Measurements from ENCODE around the gene ESPNL. TPM values are rescaled to one million over a fixed set of nuclear protein-coding genes. Genes with fewer than 3 reads are reported as not detected.

ESPNL gene
- total RNA-seq, 1 experiment from 2014 or later = 1.1 TPM

DNA sequence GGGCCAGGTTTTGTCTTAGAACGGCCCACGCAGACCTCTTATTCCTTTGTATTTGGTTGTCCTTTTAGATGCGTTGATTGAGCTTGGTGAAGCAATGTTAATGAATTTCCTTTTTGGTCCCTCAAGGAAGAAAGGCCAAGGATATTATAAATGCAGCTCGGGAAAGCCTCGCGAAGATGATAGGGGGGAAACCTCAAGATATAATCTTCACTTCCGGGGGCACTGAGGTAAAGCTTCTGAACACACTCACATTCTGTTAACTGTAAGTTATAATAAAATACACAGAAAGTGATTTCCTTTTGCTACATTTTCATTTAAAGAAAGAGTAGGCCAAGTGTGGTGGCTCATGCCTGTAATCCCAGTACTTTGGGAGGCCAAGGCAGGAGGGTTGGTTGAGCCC is 32.2 kb upstream of the ESPNL start:
- H3K27me3 Mint-ChIP-seq (ENCODE audit: low read depth) = no peaks in the 10 kb centered on the region
- TF ChIP-seq GRHL2 (CRISPR knock-in tag; IDR thresholded peaks at IDR 0.05; ENCODE audit: insufficient replicate concordance, severe bottlenecking) = no peak
- TF ChIP-seq ZNF423 (CRISPR knock-in tag; IDR thresholded peaks at IDR 0.05) = no peak
- TF ChIP-seq, protein P1, sequence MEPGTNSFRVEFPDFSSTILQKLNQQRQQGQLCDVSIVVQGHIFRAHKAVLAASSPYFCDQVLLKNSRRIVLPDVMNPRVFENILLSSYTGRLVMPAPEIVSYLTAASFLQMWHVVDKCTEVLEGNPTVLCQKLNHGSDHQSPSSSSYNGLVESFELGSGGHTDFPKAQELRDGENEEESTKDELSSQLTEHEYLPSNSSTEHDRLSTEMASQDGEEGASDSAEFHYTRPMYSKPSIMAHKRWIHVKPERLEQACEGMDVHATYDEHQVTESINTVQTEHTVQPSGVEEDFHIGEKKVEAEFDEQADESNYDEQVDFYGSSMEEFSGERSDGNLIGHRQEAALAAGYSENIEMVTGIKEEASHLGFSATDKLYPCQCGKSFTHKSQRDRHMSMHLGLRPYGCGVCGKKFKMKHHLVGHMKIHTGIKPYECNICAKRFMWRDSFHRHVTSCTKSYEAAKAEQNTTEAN (CRISPR knock-in tag; IDR thresholded peaks at IDR 0.05) = no peak
- no peak for TF ChIP-seq ZNF416 (CRISPR knock-in tag; IDR thresholded peaks at IDR 0.05)
- TF ChIP-seq, protein P2, sequence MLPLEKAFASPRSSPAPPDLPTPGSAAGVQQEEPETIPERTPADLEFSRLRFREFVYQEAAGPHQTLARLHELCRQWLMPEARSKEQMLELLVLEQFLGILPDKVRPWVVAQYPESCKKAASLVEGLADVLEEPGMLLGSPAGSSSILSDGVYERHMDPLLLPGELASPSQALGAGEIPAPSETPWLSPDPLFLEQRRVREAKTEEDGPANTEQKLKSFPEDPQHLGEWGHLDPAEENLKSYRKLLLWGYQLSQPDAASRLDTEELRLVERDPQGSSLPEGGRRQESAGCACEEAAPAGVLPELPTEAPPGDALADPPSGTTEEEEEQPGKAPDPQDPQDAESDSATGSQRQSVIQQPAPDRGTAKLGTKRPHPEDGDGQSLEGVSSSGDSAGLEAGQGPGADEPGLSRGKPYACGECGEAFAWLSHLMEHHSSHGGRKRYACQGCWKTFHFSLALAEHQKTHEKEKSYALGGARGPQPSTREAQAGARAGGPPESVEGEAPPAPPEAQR (CRISPR knock-in tag; IDR thresholded peaks at IDR 0.05) = no peak
- TF ChIP-seq ATF1 (CRISPR knock-in tag; IDR thresholded peaks at IDR 0.05) = no peak
- TF ChIP-seq JUN (CRISPR knock-in tag; IDR thresholded peaks at IDR 0.05) = no peak
- TF ChIP-seq, protein P3, sequence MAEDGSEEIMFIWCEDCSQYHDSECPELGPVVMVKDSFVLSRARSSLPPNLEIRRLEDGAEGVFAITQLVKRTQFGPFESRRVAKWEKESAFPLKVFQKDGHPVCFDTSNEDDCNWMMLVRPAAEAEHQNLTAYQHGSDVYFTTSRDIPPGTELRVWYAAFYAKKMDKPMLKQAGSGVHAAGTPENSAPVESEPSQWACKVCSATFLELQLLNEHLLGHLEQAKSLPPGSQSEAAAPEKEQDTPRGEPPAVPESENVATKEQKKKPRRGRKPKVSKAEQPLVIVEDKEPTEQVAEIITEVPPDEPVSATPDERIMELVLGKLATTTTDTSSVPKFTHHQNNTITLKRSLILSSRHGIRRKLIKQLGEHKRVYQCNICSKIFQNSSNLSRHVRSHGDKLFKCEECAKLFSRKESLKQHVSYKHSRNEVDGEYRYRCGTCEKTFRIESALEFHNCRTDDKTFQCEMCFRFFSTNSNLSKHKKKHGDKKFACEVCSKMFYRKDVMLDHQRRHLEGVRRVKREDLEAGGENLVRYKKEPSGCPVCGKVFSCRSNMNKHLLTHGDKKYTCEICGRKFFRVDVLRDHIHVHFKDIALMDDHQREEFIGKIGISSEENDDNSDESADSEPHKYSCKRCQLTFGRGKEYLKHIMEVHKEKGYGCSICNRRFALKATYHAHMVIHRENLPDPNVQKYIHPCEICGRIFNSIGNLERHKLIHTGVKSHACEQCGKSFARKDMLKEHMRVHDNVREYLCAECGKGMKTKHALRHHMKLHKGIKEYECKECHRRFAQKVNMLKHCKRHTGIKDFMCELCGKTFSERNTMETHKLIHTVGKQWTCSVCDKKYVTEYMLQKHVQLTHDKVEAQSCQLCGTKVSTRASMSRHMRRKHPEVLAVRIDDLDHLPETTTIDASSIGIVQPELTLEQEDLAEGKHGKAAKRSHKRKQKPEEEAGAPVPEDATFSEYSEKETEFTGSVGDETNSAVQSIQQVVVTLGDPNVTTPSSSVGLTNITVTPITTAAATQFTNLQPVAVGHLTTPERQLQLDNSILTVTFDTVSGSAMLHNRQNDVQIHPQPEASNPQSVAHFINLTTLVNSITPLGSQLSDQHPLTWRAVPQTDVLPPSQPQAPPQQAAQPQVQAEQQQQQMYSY (CRISPR knock-in tag; IDR thresholded peaks at IDR 0.05) = no peak
- no peak for TF ChIP-seq HMGA2 (CRISPR knock-in tag; IDR thresholded peaks at IDR 0.05)
- TF ChIP-seq, protein P4, sequence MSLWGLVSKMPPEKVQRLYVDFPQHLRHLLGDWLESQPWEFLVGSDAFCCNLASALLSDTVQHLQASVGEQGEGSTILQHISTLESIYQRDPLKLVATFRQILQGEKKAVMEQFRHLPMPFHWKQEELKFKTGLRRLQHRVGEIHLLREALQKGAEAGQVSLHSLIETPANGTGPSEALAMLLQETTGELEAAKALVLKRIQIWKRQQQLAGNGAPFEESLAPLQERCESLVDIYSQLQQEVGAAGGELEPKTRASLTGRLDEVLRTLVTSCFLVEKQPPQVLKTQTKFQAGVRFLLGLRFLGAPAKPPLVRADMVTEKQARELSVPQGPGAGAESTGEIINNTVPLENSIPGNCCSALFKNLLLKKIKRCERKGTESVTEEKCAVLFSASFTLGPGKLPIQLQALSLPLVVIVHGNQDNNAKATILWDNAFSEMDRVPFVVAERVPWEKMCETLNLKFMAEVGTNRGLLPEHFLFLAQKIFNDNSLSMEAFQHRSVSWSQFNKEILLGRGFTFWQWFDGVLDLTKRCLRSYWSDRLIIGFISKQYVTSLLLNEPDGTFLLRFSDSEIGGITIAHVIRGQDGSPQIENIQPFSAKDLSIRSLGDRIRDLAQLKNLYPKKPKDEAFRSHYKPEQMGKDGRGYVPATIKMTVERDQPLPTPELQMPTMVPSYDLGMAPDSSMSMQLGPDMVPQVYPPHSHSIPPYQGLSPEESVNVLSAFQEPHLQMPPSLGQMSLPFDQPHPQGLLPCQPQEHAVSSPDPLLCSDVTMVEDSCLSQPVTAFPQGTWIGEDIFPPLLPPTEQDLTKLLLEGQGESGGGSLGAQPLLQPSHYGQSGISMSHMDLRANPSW (CRISPR knock-in tag; conservative IDR thresholded peaks at IDR 0.05; ENCODE audit: low read depth) = no peak
- TF ChIP-seq CBFB (CRISPR knock-in tag; IDR thresholded peaks at IDR 0.05; ENCODE audit: low read depth) = no peak
- TF ChIP-seq ZNF263 (CRISPR knock-in tag; IDR thresholded peaks at IDR 0.05; ENCODE audit: low read depth) = no peak
- no peak for TF ChIP-seq CREM (CRISPR knock-in tag; IDR thresholded peaks at IDR 0.05)
- TF ChIP-seq, protein P5, sequence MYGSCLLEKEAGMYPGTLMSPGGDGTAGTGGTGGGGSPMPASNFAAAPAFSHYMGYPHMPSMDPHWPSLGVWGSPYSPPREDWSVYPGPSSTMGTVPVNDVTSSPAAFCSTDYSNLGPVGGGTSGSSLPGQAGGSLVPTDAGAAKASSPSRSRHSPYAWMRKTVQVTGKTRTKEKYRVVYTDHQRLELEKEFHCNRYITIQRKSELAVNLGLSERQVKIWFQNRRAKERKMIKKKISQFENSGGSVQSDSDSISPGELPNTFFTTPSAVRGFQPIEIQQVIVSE (CRISPR knock-in tag; IDR thresholded peaks at IDR 0.05; ENCODE audit: borderline replicate concordance) = no peak
- TF ChIP-seq NR1H2 (CRISPR knock-in tag; IDR thresholded peaks at IDR 0.05) = no peak
- TF ChIP-seq, protein P6, sequence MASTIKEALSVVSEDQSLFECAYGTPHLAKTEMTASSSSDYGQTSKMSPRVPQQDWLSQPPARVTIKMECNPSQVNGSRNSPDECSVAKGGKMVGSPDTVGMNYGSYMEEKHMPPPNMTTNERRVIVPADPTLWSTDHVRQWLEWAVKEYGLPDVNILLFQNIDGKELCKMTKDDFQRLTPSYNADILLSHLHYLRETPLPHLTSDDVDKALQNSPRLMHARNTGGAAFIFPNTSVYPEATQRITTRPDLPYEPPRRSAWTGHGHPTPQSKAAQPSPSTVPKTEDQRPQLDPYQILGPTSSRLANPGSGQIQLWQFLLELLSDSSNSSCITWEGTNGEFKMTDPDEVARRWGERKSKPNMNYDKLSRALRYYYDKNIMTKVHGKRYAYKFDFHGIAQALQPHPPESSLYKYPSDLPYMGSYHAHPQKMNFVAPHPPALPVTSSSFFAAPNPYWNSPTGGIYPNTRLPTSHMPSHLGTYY (CRISPR knock-in tag; IDR thresholded peaks at IDR 0.05) = no peak
- TF ChIP-seq GTF2I (CRISPR knock-in tag; conservative IDR thresholded peaks at IDR 0.05) = no peak
- TF ChIP-seq, protein P7, sequence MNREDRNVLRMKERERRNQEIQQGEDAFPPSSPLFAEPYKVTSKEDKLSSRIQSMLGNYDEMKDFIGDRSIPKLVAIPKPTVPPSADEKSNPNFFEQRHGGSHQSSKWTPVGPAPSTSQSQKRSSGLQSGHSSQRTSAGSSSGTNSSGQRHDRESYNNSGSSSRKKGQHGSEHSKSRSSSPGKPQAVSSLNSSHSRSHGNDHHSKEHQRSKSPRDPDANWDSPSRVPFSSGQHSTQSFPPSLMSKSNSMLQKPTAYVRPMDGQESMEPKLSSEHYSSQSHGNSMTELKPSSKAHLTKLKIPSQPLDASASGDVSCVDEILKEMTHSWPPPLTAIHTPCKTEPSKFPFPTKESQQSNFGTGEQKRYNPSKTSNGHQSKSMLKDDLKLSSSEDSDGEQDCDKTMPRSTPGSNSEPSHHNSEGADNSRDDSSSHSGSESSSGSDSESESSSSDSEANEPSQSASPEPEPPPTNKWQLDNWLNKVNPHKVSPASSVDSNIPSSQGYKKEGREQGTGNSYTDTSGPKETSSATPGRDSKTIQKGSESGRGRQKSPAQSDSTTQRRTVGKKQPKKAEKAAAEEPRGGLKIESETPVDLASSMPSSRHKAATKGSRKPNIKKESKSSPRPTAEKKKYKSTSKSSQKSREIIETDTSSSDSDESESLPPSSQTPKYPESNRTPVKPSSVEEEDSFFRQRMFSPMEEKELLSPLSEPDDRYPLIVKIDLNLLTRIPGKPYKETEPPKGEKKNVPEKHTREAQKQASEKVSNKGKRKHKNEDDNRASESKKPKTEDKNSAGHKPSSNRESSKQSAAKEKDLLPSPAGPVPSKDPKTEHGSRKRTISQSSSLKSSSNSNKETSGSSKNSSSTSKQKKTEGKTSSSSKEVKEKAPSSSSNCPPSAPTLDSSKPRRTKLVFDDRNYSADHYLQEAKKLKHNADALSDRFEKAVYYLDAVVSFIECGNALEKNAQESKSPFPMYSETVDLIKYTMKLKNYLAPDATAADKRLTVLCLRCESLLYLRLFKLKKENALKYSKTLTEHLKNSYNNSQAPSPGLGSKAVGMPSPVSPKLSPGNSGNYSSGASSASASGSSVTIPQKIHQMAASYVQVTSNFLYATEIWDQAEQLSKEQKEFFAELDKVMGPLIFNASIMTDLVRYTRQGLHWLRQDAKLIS (CRISPR knock-in tag; IDR thresholded peaks at IDR 0.05; ENCODE audit: borderline replicate concordance) = no peak
- H3K4me1 Mint-ChIP-seq = peaks cover 7% of the 10 kb centered on the region
- ChIA-PET POLR2A (interaction anchor here (0.5 kb wide), 1 partner anchor 11 kb away, joined by 6 read pairs; no protein-coding TSS in a partner anchor), CTCF (no interaction called here)
- peaks cover 73% of the 10 kb centered on the region for H3K36me3 Mint-ChIP-seq
- H3K9me3 Mint-ChIP-seq = no peaks in the 10 kb centered on the region
- H3K27ac Mint-ChIP-seq = no peak overlapping the region
- no peak for ATAC-seq
- DNase-seq (ENCODE audit: low spot score) = no peak
- no peak overlapping the region for H3K4me3 Mint-ChIP-seq

All from WTC11 (cell line).